CD4-positive, alpha-beta memory T cell (primary cell): Measurements from ENCODE around the gene TSEN54. TPM values are rescaled to one million over a fixed set of nuclear protein-coding genes. Genes with fewer than 3 reads are reported as not detected.

Experiments
- CTCF ChIA-PET: fragments of 350-600 bp; sonication (Branson Sonifier 250); formaldehyde crosslinking; loops from one replicate; lab custom pipeline; 2021; ENCODE audit warnings: inconsistent platforms; ENCODE audit not compliant: partially characterized antibody; lab: Charles Lee
- POLR2A ChIA-PET: fragments of 350-600 bp; sonication (Branson Sonifier 250); formaldehyde crosslinking; loops from one replicate; lab custom pipeline; 2021; ENCODE audit not compliant: partially characterized antibody; lab: Charles Lee
- DNase-seq, 5 donors: peaks; one replicate each; pipeline versions ENCODE4 v3.0.0 to v3.0.0-alpha.2; 2020 to 2022; ENCODE audit warnings: mixed read lengths in 1 of 5
- H3K27ac ChIP-seq: one replicate; pipeline ENCODE4 v1.7.0; 2013; ENCODE audit warnings: low read depth, low read length
- H3K27me3 ChIP-seq: 2 replicates; pipeline ENCODE4 v1.7.0; 2013; ENCODE audit warnings: mild to moderate bottlenecking, low read length, moderate library complexity; ENCODE audit not compliant: insufficient read depth
- H3K36me3 ChIP-seq: 2 replicates; pipeline ENCODE4 v1.7.0; 2013; ENCODE audit warnings: mild to moderate bottlenecking, low read length, moderate library complexity; ENCODE audit not compliant: insufficient read depth
- H3K4me1 ChIP-seq: 2 replicates; pipeline ENCODE4 v1.7.0; 2013; ENCODE audit warnings: mild to moderate bottlenecking, low read length, moderate library complexity; ENCODE audit not compliant: insufficient read depth
- H3K4me3 ChIP-seq, 2 donors: one replicate each; pipeline ENCODE4 v1.7.0; 2013; ENCODE audit warnings: low read length in 2 of 2, mild to moderate bottlenecking in 1 of 2
- H3K9me3 ChIP-seq, 2 donors: one replicate each; pipeline ENCODE4 v1.7.0; 2013; ENCODE audit warnings: low read length in 2 of 2, control low read depth in 1 of 2; ENCODE audit not compliant: control insufficient read depth in 1 of 2
- H3K27ac Mint-ChIP-seq, 7 donors: one replicate each; pipeline ENCODE4 v1.8.0; 2020 to 2021; ENCODE audit warnings: mixed read lengths in 7 of 7, mild to moderate bottlenecking in 6 of 7, inconsistent platforms in 3 of 7, moderate library complexity in 3 of 7
- H3K27me3 Mint-ChIP-seq, 2 donors: one replicate each; pipeline ENCODE4 v1.8.0; 2020 to 2021; ENCODE audit warnings: mixed read lengths in 2 of 2
- H3K36me3 Mint-ChIP-seq, 2 donors: one replicate each; pipeline ENCODE4 v1.8.0; 2020 to 2021; ENCODE audit warnings: mixed read lengths in 2 of 2, inconsistent platforms in 1 of 2, mild to moderate bottlenecking in 1 of 2
- H3K4me1 Mint-ChIP-seq, 4 donors: one replicate each; pipeline ENCODE4 v1.8.0; 2020 to 2021; ENCODE audit warnings: mixed read lengths in 4 of 4, mild to moderate bottlenecking in 1 of 4
- H3K4me3 Mint-ChIP-seq, 8 donors: one replicate each; pipeline ENCODE4 v1.8.0; 2020 to 2021; ENCODE audit warnings: mixed read lengths in 8 of 8, mild to moderate bottlenecking in 7 of 8, moderate library complexity in 6 of 8, inconsistent platforms in 3 of 8
- H3K9me3 Mint-ChIP-seq, 8 donors: one replicate each; pipeline ENCODE4 v1.8.0; 2020 to 2021; ENCODE audit warnings: mixed read lengths in 8 of 8, mild to moderate bottlenecking in 5 of 8, inconsistent platforms in 3 of 8, moderate library complexity in 1 of 8
- intact Hi-C: fragments of 100-400 bp; cut with micrococcal nuclease; formaldehyde crosslinking; loops from one replicate; pipeline ENCODE4 v1.15.1; 2023
- polyA plus RNA-seq, 2 donors: library from polyadenylated mRNA; unstranded; fragments of 300-500 nt; fragmentation: Illumina TruSeq; gene quantifications; one replicate each; pipeline ENCODE4 v1.2.3, GENCODE V29; 2021
- total RNA-seq, 2 experiments: library from RNA; stranded (reverse); gene quantifications; one replicate each; pipeline ENCODE4 v1.2.3, GENCODE V29; 2021

Gene TSEN54
- total RNA-seq = 10 to 100 TPM; 45.7 to 49.3 TPM
- polyA plus RNA-seq = 100 to 1,000 TPM in 1 of 2 donors, 10 to 100 TPM in 1; 80.3 to 110 TPM

GRCh38 chr17:75516255-75516618 is at the start of gene TSEN54:
Gene TSEN54, plus strand, starts transcription at chr17:75516528. Its CDS starts 33 bp downstream, at chr17:75516561.
- Histone ChIP-seq H3K4me3 (peak within 1 kb of the TSS; percentile 69 to 74), H3K9me3 (no peaks in the 10 kb centered on the region), H3K27me3 (no peaks in the 10 kb centered on the region), H3K36me3 (peaks cover 7% of the 10 kb centered on the region), H3K4me1 (peaks cover 29% of the 10 kb centered on the region), H3K27ac (peak within 1 kb of the TSS; percentile 70)
- Mint-ChIP-seq H3K4me3 (peak within 1 kb of the TSS; percentile 78 to 91 (median 84)), H3K4me1 (peaks cover 16 to 31% (median 19%) of the 10 kb centered on the region in 4 donors), H3K9me3 (no peaks in the 10 kb centered on the region), H3K27me3 (no peaks in the 10 kb centered on the region), H3K27ac (peak within 1 kb of the TSS; percentile 84 to 98 (median 95)), H3K36me3 (peaks cover 10 to 20% of the 10 kb centered on the region in 2 donors)
- intact Hi-C loops = loop anchor here (1.0 to 5.0 kb wide), 5 partner anchors 9 to 334 kb away; partner anchors contain the start of genes GRB2, LLGL2, SLC25A19 and SUMO2
- POLR2A ChIA-PET = interaction anchor here (0.5 to 2.2 kb wide), 27 partner anchors 9 to 504 kb away, joined by 3 to 72 read pairs (median 5); partner anchors contain the start of genes GALK1, GGA3, GRB2 and LLGL2
- CTCF ChIA-PET = interaction anchor here (0.5 to 3.3 kb wide), 18 partner anchors 10 to 1209 kb away, joined by 3 to 24 read pairs (median 5); partner anchors contain the start of genes GRB2, LLGL2, SLC25A19 and TMEM94
- DNase-seq = peak; percentile 92 to 95 (median 93)

DNA sequence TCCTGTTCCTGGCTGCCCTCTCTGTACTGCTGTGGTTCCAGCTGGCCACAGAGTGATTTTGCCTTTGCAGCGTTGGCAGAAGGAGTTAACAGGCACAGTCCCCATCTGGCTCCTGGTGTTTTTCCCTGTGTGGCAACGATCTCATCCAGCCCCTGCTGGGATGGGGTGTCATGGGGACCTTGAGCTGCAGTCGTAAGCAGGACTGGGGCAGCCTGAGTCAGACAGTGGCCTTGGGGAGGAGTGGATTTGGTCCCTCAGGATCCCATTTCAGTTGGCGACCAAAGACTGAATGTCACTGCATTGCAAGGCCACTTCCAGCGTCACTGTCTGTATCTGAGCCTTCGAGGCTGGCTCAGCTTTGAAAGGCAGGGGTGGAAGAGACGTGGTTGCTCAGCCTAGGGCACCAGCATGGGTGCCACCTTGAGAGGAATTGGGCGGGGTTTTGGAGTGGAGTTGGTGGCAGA is 48.0 kb upstream of the TSEN54 start:
- POLR2A ChIA-PET = interaction anchor here (0.6 to 1.1 kb wide), 2 partner anchors 12 to 58 kb away, joined by 3 read pairs; partner anchors contain the start of gene TMEM94

GRCh38 chr17:75468779-75469373 is 47.5 kb upstream of the TSEN54 start:
- no peak for DNase-seq
- Histone ChIP-seq H3K4me3 (no peak overlapping the region), H3K4me1 (no peaks in the 10 kb centered on the region), H3K27ac (no peak overlapping the region), H3K36me3 (peaks cover 15% of the 10 kb centered on the region), H3K9me3 (no peaks in the 10 kb centered on the region), H3K27me3 (no peaks in the 10 kb centered on the region)
- H3K27ac Mint-ChIP-seq = no peak overlapping the region
- H3K4me1 Mint-ChIP-seq = peaks cover 6 to 12% (median 9%) of the 10 kb centered on the region in 4 donors
- no peaks in the 10 kb centered on the region for H3K27me3 Mint-ChIP-seq
- intact Hi-C loops = no loop called here
- H3K9me3 Mint-ChIP-seq = no peaks in the 10 kb centered on the region
- no peak overlapping the region for H3K4me3 Mint-ChIP-seq
- peaks cover 19 to 21% of the 10 kb centered on the region in 2 donors for H3K36me3 Mint-ChIP-seq
- ChIA-PET CTCF (interaction anchor here (0.7 to 1.1 kb wide), 2 partner anchors 42 to 44 kb away, joined by 3 read pairs; no protein-coding TSS in a partner anchor), POLR2A (interaction anchor here (1.1 kb wide), 1 partner anchor 12 kb away, joined by 3 read pairs; the partner anchor contains the start of gene TMEM94)

More for the DNA sequence above, 48.0 kb upstream of the TSEN54 start:
- Mint-ChIP-seq H3K9me3 (no peaks in the 10 kb centered on the region), H3K27me3 (no peaks in the 10 kb centered on the region), H3K27ac (peak overlapping the region in 1 of 7 donors; percentile 42), H3K4me1 (peaks cover 8 to 18% (median 10%) of the 10 kb centered on the region in 4 donors), H3K36me3 (peaks cover 17 to 19% of the 10 kb centered on the region in 2 donors), H3K4me3 (no peak overlapping the region)
- Histone ChIP-seq H3K4me3 (no peak overlapping the region), H3K27ac (no peak overlapping the region), H3K27me3 (no peaks in the 10 kb centered on the region), H3K36me3 (peaks cover 14% of the 10 kb centered on the region), H3K9me3 (no peaks in the 10 kb centered on the region), H3K4me1 (no peaks in the 10 kb centered on the region)
- CTCF ChIA-PET = interaction anchor here (0.7 to 1.5 kb wide), 3 partner anchors 9 to 43 kb away, joined by 3 read pairs; no protein-coding TSS in a partner anchor
- DNase-seq = no peak
- intact Hi-C loops = no loop called here

DNA sequence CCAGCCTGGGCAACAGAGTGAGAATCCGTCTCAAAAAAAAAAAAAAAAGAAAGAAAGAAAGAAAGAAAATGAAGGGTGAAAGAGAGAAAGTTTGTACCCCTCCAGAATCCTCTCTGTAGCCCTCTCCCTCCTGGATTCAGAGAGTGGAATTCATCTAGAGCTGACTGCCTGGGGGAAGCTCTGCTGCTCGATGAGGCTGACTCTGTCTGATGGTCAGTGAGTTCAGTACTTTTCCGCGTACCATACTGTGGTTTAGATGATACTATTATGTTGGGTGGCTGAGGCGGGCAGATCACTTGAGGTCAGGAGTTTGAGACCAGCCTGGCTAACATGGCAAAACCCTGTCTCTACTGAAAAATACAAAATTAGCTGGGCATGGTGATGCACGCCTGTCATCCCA is 45.1 kb upstream of the TSEN54 start:
- peaks cover 1 to 4% (median 2%) of the 10 kb centered on the region in 4 donors for H3K4me1 Mint-ChIP-seq
- H3K9me3 ChIP-seq = no peaks in the 10 kb centered on the region
- DNase-seq = no peak
- H3K27ac Mint-ChIP-seq = peak overlapping the region in 1 of 7 donors; percentile 75
- no peak overlapping the region for H3K27ac ChIP-seq
- H3K4me3 Mint-ChIP-seq = no peak overlapping the region
- no peaks in the 10 kb centered on the region for H3K27me3 Mint-ChIP-seq
- no peaks in the 10 kb centered on the region for H3K27me3 ChIP-seq
- POLR2A ChIA-PET = interaction anchor here (0.5 kb wide), 1 partner anchor 47 kb away, joined by 3 read pairs; no protein-coding TSS in a partner anchor
- intact Hi-C loops = no loop called here
- CTCF ChIA-PET = interaction anchor here (0.7 to 1.2 kb wide), 2 partner anchors 141 to 162 kb away, joined by 3 read pairs; no protein-coding TSS in a partner anchor
- peaks cover 16 to 32% of the 10 kb centered on the region in 2 donors for H3K36me3 Mint-ChIP-seq
- H3K4me1 ChIP-seq = no peaks in the 10 kb centered on the region
- H3K9me3 Mint-ChIP-seq = no peaks in the 10 kb centered on the region
- H3K4me3 ChIP-seq = no peak overlapping the region
- peaks cover 15% of the 10 kb centered on the region for H3K36me3 ChIP-seq

DNA sequence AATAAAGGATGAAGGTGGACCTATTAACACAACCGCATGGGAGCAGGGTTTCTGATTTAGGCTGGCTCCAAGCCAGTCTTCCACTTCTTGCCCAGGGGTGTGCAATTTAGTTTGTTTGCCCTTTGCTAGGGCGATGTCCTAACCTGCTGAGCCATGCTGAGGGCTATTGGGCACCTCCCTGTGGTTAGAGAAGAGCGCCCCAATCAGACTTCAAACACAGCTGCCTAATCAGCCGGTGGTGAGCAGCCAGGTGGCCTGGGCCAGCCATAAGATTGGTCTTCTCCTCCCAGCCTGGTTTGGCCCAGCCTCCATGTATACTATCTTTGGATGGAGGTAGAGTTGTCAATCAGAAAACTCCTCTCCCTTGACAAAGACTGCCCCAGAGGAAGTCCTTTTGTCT is 44.2 kb upstream of the TSEN54 start:
- Mint-ChIP-seq H3K9me3 (no peaks in the 10 kb centered on the region), H3K4me1 (peaks cover 0 to 8% (median 4%) of the 10 kb centered on the region in 4 donors), H3K36me3 (peaks cover 16 to 41% of the 10 kb centered on the region in 2 donors), H3K27me3 (no peaks in the 10 kb centered on the region), H3K4me3 (no peak overlapping the region), H3K27ac (peak overlapping the region in 1 of 7 donors; percentile 65)
- ChIA-PET CTCF (no interaction called here), POLR2A (no interaction called here)
- intact Hi-C loops = no loop called here
- Histone ChIP-seq H3K27me3 (no peaks in the 10 kb centered on the region), H3K9me3 (no peaks in the 10 kb centered on the region), H3K4me1 (no peaks in the 10 kb centered on the region), H3K4me3 (no peak overlapping the region), H3K27ac (no peak overlapping the region), H3K36me3 (peaks cover 15% of the 10 kb centered on the region)
- DNase-seq = no peak

DNA sequence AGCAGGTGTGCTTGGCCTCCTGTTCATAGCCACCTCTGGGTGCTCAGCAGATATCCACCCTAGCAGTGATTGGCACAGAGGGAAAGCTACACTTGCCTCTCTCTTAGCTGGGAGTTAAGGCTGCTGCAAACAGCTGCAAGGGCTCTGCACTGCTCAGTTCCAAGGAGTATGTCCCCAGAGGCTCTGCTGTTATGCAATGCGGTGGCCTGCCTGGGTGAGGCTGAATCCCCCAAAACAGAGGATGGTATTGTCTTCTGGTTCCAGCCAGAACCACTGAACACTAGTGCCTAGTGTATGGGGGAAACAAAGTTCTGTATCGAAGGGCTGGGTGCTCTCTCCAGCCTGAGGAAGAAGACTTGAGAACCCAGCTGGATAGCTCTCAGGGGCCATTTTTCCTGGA is 43.1 kb upstream of the TSEN54 start:
- H3K4me3 ChIP-seq = no peak overlapping the region
- intact Hi-C loops = no loop called here
- no peak for DNase-seq
- Mint-ChIP-seq H3K4me3 (no peak overlapping the region), H3K27ac (no peak overlapping the region), H3K9me3 (no peaks in the 10 kb centered on the region), H3K4me1 (peaks cover 0 to 6% (median 3%) of the 10 kb centered on the region in 4 donors), H3K36me3 (peaks cover 12 to 42% of the 10 kb centered on the region in 2 donors), H3K27me3 (no peaks in the 10 kb centered on the region)
- ChIA-PET POLR2A (no interaction called here), CTCF (no interaction called here)
- H3K4me1 ChIP-seq = no peaks in the 10 kb centered on the region
- no peaks in the 10 kb centered on the region for H3K27me3 ChIP-seq
- H3K9me3 ChIP-seq = no peaks in the 10 kb centered on the region
- H3K36me3 ChIP-seq = peaks cover 15% of the 10 kb centered on the region
- no peak overlapping the region for H3K27ac ChIP-seq

DNA sequence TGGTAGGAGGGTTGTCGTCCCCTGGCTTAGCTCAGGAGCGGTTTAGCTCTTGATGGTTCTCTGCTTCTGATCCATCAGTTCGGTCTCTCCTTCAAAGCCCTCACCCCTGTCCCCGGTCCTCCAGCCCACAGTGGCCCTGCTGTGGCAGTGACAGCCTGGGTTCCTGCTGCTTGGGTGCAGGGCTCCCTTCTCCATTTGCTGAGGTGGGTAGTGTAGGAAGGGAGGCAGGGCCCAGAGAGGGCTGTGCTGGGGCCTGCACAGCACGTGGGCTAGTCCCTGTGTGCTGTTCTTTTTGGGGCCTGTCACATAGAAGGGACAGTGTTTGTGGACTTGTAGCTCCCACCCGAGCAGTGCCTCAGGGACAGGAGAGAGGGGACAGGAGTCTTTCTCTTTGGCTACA is 41.6 kb upstream of the TSEN54 start:
- H3K9me3 Mint-ChIP-seq = no peaks in the 10 kb centered on the region
- no peaks in the 10 kb centered on the region for H3K27me3 Mint-ChIP-seq
- H3K9me3 ChIP-seq = no peaks in the 10 kb centered on the region
- no peaks in the 10 kb centered on the region for H3K4me1 ChIP-seq
- POLR2A ChIA-PET = no interaction called here
- H3K27ac Mint-ChIP-seq = no peak overlapping the region
- no peak overlapping the region for H3K27ac ChIP-seq
- no peak for DNase-seq
- no peaks in the 10 kb centered on the region for H3K27me3 ChIP-seq
- intact Hi-C loops = no loop called here
- H3K36me3 ChIP-seq = peaks cover 15% of the 10 kb centered on the region
- H3K4me3 Mint-ChIP-seq = no peak overlapping the region
- H3K4me3 ChIP-seq = no peak overlapping the region
- CTCF ChIA-PET = no interaction called here
- H3K36me3 Mint-ChIP-seq = peaks cover 12 to 42% of the 10 kb centered on the region in 2 donors
- H3K4me1 Mint-ChIP-seq = peaks cover 0 to 8% (median 3%) of the 10 kb centered on the region in 4 donors
